GM21367 (cell line): Measurements from ENCODE around the gene CISD3.

Experiments
- ATAC-seq: cut with Tn5 transposase; IDR thresholded peaks from one replicate; pipeline ENCODE4 v1.9.1; 2021; ENCODE audit not compliant: unreplicated experiment

The CISD3 gene, protein sequence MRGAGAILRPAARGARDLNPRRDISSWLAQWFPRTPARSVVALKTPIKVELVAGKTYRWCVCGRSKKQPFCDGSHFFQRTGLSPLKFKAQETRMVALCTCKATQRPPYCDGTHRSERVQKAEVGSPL

DNA sequence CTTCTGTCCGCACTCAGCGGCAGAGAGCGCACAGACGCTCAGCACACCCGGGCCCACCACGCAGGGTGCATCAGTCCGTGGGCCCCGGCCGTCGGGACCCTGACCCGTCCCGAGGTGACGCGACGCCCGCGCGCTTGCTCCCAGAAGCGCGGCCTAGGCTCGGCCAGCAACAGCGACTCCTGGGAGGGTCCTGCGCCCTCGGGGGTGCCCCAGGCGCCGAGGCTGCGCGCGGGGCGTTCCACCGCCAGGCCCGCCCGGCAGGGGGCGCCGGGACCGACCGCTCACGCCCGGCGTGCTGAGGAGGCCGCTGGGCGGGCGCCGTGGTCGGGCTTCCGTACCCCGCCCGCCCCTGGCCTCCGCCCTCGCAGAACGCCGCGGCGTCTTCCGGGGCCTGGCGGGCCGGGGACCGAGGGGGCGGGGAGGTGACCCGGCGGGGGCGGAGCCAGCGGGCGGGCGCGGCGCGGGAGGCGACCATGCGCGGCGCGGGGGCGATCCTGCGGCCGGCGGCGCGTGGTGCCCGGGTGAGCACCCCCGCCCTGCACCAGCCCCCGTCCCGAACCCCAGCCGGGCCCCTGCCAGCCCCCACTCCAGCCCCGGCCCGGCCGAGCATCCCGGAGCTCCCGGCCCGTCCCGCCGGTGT lies at the start of gene CISD3:
CISD3 (plus strand) TSS at position 456 of the 640 bp plus-strand sequence; CDS start at position 474, 18 bp downstream.
- ATAC-seq = peak; percentile 69

DNA sequence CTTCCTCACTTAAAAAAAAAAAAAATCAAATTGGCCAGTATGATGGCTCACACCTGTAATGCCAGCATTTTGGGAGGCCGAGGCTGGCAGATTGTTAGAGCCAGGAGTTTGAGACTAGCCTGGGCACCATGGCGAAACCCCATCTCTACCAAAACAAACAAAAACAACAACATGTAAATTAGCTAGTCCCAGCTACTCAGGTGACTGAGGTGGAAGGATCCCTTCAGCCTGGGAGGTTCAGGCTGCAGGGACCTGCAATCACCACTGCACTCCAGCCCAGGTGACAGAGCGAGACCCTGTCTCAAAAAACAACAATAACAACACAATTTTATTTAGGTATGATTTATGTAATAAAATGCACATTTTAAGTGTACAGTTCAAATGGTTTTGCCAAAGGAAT lies 49.0 kb upstream of the CISD3 start:
- no peak for ATAC-seq

DNA sequence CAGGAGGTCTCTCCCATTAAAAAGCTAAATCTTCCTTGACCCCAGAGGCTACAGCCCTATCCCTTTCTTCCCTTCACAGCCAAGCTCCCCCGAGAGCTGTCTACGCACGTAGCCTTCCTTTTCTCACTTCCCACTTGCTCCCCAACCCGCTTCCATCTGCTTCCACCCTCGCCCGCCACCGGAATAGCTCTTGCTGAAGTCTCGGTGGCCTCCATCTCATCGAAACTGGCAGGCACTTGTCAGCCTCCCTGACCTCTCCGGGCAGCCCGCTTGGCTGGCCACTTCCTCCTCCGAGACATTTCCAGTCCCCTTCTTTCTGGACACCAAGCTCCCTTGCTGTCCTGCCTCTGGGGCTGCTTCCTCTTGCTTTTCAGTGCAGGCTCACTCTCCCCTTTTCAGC lies 44.6 kb upstream of the CISD3 start:
- no peak for ATAC-seq

DNA sequence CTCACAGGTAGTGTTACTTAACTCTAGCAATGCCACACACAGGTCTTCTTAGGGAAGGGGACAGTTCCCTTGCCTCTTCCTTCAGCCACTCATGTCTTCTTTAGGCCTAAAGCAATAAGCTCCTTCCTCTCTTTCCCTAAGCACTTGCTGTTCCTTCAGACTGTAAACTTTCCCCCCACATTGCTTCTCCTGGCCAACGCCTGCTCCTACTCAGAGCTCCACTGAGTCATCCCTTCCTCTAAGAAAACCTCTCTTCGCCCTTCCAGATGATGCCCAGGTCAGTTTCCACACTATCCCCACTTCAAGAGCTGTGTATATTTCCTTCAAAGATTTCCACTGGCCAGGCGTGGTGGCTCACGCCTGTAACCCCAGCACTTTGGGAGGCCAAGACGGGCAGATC lies 42.9 kb upstream of the CISD3 start:
- no peak for ATAC-seq

DNA sequence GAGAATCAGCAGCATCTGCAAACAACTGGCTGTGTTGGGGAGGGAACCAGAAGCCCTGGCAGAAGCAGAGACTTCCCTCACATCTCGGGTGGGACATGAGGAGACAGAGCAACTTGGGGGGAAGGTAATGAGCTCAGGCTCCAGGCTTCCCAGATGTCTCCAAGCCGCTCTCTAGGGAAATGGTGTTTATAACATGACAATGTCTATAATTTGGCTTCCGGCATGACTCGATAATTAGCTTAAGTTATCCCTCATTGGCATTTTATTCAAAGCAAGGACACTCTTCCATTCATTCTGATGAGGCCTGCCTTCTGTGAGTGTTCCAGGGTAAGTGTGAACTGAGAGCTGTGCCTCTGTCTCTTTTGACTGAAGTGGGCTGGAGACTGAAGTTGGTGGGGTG lies 39.8 kb upstream of the CISD3 start:
- ATAC-seq = no peak

DNA sequence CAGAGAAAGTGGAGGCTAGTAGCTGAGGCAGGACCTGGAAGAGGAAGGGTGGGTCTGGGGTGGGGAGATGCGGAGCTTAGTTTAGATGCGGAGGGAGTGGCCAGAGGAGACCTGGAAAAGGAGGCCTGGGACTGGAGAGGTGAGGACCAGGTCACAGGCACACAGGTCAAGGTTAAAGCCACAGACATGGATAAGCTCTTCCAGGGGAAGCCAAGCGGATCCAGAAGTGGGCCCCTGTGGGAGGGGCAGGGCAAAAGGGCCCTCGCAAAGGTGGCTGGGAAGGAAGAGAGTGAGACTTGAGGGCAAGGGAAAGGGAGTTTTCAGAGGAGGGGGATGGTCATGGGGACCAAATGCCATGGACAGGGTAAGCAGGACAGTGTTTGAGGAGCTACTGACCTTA lies 39.0 kb upstream of the CISD3 start:
- no peak for ATAC-seq

DNA sequence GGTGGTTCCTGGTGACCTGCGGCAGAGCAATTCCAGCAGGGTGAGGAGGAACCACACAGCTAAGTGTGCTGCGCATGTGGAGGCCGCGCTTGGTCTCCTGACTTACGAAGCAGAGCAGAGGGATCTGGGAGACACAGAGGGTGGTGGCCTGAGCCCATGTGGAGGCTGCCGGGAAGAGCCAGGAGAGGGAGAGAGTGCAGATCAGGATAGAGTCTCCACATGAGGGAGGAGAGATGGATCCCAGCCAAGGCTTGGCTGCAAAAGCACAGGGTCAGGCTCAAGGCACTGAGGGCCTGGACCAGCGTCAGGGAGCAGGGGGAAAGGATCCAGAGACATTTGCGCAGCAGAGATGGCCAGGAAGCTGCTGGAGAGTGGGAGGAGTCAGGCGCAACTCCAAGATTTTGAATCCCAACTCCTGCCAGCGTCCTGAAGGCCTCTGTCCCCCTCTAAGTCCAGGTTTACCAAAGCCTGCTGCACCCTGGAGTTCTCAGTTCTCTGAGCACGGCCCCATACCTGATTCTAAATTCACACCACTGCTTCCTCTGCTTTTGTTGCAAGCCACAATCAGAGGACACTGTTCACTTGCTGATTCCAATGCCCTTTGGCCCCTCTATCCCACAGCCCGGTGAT lies 36.3 kb upstream of the CISD3 start:
- no peak for ATAC-seq

DNA sequence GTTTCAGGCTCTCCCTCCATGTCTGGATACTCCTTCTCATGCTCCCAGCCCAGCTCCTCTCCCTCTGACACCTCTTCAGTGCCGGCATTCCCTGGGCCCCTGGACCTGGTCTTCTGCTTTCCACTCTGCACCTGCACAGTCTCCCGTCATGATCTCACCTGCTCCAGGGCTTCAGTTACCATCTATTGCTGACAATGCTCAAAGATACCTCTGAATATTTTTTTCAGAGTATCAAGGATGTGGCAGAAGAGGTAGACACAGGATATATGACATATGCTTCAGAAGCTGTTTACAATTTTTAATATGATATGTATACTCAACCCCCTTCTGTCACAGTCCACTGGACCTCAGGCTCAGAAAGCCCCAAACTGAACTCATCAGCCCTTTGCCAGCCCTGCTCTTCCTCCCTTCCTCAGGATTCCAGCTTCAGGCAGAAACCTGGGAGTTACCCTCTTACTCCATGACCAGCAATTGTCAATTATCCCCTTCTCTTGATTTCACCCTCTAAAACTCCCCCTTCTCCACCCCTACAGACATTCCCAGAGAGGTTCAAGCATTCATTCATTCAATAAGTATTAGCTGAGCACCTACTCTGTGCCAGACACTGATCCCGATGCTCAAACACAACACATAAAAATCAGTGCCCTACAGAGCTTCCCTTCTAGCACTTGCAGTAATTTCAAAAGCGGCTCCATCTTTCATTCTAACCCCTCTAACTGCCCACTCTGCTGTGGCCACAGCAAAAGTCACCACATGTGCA lies 32.9 kb upstream of the CISD3 start:
- ATAC-seq = no peak

DNA sequence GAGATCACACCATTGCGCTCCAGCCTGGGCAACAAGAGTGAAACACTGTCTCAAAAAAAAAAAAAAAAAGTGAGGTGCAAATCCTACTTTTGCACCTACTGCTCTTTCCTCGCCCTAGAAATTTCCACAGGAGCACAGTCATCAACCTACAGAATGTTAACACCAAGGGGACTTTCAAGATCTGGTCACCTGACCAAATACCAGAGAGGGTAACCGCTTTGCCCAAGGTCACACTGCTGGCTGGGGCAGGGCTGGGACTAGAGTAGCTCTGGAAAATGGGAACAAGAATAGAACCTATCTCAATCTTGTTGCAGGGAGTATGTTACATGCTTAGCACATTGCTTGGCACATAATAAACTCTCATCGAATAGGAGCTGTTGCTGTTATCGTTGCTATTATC lies 31.4 kb upstream of the CISD3 start:
- ATAC-seq = no peak

DNA sequence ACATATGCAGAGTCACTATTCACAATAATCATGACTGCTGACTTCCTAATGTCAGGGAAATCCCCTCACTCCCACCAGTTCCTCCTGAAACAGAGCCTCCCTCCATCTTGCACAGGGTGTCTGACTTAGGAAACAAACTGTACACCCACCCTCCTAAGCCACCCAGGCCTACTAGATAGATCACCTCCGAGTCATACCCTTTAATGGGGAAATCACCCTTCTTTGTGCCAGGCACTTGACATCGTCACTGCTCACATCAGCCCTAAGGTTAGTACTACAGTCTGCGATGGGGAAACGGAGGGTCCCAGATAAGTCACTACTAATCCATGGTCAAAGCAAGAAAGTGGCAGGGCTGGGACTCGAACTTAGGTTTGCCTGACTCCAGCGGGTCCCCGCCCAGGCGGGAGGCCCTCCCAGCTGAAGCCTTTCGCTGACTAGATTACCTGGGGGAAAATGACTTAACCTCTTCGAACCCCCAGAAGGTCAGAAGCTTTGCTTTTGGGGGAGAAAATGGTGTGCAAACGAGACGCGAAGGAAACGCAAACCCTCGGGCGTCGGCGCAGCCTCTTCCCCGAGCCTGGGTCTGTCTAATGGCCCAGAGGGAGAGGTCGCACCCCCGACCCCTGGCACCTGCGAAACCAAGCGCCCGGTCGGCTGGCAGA lies 28.5 kb upstream of the CISD3 start:
- no peak for ATAC-seq

DNA sequence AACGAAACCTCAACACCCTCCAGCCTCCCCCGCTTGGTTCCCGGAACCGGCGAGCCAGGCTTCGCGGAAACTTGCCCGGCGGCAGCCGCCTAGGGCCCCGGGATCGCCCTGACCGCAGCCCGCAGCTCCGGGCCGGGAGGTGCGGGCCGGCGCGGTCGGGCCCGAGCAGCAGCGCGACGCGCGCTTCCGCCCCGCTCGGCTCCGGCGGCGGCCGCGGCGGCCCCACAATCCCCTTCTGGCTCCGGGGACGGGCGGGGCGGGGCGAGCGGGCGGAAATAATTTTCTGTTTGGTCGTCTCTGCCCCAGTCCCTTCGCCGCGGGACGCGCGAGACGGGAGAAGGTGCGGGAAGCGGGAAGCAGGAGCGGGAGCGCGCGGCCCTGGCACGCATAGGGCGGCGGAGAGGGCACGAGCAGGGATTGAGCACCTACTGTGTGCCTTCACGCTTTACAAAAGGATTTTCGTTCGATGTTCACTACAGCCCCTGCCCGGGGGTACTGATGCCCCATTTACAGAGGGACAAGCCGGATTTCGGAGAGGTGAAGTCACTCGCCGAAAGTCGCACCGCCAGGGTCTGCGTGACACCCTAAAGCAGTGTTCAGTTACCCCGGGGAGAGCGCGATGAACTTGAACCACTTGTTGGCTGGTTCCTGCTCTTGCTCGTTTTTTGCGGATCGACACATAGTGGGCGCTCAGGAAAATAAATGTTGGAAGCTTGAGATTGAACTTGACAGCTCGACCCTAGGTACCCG lies 27.8 kb upstream of the CISD3 start:
- no peak for ATAC-seq

DNA sequence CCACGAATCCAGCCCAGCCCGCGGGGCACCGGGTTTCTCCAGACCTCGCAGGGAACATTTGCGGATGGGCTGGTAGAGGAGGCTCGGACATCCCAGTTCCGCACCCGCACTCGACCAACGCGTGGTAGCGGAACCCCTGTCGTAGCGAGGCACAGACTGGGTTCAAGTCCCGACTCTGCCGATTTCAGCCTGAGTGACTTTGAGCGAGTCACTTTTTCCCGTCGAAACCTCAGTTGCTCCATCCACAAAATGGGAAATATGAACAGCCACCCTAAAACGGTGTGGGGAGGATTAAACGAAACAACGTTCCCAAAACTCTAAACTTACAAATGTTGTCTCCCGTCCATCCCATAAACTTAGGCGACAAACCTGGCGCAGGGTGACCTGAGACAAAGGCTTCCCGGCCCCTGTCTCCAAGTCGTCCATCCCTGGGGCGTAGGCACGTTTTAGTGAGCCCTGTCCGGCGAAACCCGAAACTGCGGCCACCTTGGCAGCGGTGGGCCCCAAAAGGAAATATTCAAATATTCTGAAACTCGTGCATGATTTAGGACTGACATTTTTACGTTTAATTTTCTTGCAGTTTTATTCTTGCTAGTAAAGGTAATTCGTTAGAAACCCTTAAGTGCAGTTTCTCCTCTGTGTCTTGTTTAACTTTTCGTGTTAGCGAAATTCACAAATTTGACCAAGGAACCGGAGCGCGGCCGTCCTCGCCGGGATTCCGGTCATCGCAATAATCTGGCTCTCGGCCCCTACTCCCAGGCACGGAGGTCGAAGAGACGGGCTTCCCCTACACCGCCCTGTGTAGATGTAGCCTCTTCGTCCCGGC lies 27.0 kb upstream of the CISD3 start:
- no peak for ATAC-seq

DNA sequence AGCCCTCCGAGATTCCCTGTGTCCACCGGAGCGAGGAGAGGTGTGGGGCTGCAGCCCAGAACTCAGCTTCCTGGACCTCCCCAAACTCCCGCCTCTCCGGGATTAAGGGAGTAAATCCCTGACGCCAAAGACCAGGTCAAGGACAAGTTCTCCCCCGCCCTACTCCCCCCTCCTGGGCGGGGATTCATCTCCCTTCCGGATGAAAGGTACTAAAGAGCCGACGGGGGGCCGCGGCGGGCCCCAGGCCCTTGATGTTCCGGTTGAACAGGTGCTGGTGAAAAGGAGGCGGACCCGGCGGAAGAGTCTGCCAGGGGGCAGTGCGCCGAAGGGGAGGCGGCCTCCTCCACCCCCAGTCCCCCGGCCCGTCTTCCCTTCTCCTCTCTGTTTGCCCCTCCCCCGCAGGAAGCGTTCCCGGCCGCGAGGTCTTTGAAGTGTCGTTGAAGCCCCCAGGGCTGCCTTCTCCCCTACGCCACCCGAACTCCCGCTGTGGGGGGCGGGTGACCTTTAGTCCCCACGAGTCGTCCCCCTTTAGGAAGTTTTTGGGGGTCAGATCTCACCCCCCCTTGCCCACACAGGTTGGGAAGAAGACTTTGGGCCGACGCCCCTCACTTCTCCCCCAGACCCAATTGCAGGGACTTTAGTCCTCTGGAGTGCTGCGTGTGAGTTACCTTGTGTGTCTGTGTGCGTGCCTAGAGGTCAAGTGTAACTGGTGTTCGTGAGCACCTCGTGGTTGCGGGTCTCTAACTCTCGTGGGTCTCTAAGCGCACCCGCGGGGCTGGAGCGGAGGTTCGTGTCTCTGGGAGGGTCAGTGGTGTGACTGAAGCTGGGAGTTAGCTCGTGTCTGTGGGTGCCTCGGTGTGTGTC lies 26.2 kb upstream of the CISD3 start:
- ATAC-seq = no peak

DNA sequence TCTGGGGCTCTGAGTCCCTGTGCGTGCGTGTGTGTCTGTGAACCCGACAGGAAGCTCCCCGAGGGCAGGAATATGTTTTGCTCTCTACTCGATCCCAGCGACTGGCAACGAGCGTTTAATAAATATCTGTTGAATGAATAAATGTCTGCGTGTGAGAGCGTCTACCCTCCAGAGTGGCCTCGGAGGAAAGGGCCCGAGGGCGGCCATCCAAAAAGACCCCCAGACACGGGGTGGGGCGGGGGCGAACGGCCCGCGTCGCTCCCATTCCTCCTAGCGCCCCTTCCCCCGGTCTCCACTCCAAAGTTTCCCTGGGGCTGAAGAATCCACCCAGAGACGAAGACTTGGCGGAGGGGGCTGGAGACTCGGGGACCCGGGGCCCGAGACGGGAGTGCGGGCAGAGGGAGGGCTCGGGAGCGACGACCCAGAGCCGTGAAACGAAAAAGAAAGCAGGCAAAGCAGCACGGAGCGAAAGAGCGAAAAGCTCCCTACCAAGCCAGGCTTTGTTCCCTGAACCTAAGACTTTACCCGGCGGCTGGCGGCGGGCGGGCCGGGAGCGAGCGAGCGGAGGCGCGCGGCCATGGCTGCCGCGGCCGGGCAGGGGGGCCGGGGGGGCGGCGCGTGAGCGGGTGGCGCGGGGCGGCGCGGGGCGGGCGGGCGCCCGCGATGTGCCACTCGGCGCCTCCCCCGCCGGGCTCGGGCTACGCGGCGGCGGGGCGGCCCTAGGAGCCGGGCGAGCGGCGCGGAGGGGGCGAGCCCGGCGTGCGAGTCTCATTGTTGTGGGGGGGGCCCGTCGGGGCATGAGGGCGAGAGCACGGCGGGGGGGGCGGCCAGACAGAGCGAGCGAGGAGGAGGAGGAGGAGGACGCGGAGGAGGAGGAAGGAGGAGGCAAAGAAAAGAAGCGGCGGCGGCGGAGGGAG lies 25.3 kb upstream of the CISD3 start, which contains the start of gene MLLT6:
MLLT6 (plus strand) TSS at position 668 of the 917 bp plus-strand sequence. CDS start 360 bp downstream, outside the sequence.
- no peak for ATAC-seq

DNA sequence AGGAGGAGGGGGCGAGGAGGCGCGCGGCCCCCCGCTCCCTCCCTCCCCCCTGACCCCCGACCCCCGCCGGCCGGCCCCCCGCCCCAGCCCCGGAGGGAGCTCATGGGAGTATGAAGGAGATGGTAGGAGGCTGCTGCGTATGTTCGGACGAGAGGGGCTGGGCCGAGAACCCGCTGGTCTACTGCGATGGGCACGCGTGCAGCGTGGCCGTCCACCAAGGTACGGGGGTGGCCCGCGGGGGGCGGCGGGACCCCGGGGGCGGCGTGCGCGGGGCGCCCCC lies 24.7 kb upstream of the CISD3 start:
- no peak for ATAC-seq

DNA sequence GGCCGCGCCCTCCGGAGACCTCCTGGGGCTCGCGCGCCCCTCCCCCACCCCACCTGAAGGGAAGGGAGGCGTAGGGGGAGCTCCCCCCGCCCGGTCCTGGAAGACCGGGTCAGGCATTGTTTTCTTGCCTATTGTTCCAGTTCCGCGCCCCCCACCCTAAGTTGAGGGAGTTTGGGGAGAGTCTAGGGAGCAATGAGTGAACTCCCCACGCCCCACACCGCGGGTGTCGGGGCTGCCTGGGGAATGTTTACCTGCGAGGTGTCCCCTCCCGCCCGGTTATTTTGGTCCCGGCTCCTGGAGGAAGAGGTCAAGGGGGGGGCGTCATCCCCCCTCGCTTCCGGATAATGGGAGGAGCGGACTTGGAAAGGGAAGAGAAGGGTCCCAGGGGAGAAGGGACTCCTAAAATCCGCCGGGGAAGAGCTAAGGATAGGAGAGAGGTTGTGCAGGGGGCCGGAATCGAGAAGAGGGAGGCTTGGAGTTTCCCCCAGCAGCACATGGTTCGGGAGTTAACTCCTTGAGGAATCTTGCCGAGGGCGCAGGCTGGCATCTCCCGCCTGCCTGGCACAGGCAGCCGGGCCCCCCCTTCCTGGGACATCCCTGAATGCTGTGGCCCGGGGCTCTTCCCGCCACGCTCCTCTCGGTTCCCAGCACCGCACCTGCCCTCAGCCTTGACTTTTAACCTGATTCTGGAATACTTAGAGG lies 24.2 kb upstream of the CISD3 start:
- ATAC-seq = no peak

DNA sequence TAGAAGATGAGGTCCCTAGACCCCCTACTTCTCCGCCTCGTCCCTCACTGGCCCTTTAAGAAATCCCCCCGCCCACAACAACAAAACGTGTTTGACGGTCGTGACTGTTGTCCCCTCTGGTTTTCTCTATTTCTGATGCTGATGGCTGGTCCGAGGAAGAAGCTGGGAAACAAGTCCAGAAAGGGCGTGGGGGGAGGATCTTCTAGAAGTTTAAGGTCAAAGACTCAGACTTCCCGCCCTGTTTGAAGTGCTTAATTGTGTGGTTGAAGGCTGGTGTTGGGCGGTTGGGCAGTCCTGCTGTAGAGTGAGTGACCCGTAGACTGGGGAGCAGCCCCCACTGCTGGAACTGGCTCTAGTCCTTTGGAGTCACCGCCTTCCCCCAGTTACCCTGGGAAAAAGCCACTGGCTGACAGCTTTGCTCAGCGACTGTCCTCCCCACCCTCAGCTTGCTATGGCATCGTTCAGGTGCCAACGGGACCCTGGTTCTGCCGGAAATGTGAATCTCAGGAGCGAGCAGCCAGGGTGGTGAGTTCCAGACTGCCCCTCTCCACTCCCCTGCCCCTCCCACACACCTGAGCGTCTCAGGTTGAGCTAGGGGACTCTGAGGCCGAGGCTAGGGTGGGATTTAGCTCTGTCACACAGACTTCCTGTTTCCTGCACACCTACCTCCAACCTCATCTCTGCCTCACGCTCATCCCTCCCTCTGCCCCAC lies 23.5 kb upstream of the CISD3 start:
- ATAC-seq = no peak
